Midbrain (tissue), 1 donor: Measurements from ENCODE around the gene ETDC.
"Not testable (repeated sequence)": the region's sequence is repeated elsewhere in the genome, so short reads cannot be mapped to it uniquely, and the experiment has no call there.

Experiments
- DNase-seq: peaks from one replicate; lab custom pipeline; 2025; lab: John Stamatoyannopoulos, UW

Gene ETDC

GRCh38 chrX:135309430-135309923 is at the start of gene ETDC:
Gene ETDC, plus strand, starts transcription at chrX:135309480. Its CDS starts 0 bp downstream, at chrX:135309480.
- DNase-seq: no peak

GRCh38 chrX:135260976-135261375 is 48.3 kb upstream of the ETDC start:
- DNase-seq: not testable (repeated sequence)

- not testable (repeated sequence) for DNase-seq
These were observed 45.9 kb upstream of the ETDC start for GRCh38 chrX:135263376-135263775.

GRCh38 chrX:135264206-135264605 is 45.1 kb upstream of the ETDC start:
- DNase-seq: no peak

- no peak for DNase-seq
These were observed 36.1 kb upstream of the ETDC start for GRCh38 chrX:135273162-135273561.

- no peak for DNase-seq
These were observed 33.3 kb upstream of the ETDC start for GRCh38 chrX:135275973-135276372.

GRCh38 chrX:135287266-135287823 is 21.9 kb upstream of the ETDC start:
- DNase-seq: no peak

- DNase-seq: peak; percentile 49
These were observed 13.9 kb upstream of the ETDC start for GRCh38 chrX:135295238-135295943.

GRCh38 chrX:135295944-135296305 is 13.4 kb upstream of the ETDC start:
- DNase-seq: no peak

- DNase-seq: no peak
These were observed 6.9 kb upstream of the ETDC start for GRCh38 chrX:135302269-135302873.

GRCh38 chrX:135304741-135305140 is 4.5 kb upstream of the ETDC start:
- DNase-seq: no peak

- DNase-seq: no peak
These were observed 2.1 kb upstream of the ETDC start for GRCh38 chrX:135307171-135307570.

- DNase-seq: no peak
These were observed 880 bp upstream of the ETDC start for GRCh38 chrX:135308345-135308855.

- no peak for DNase-seq
These were observed 6.6 kb downstream of the ETDC start for GRCh38 chrX:135315864-135316263.

- no peak for DNase-seq
These were observed 15.2 kb downstream of the ETDC start for GRCh38 chrX:135324463-135324862.

- not testable (repeated sequence) for DNase-seq
These were observed 15.9 kb downstream of the ETDC start for GRCh38 chrX:135325036-135325818.

GRCh38 chrX:135327299-135327698 is 18.0 kb downstream of the ETDC start:
- DNase-seq: no peak

GRCh38 chrX:135328421-135329005 is 19.2 kb downstream of the ETDC start:
- DNase-seq: no peak

- DNase-seq: no peak
These were observed 21.4 kb downstream of the ETDC start for GRCh38 chrX:135330706-135331105.

GRCh38 chrX:135331525-135331924 is 22.2 kb downstream of the ETDC start:
- DNase-seq: no peak

- DNase-seq: no peak
These were observed 31.6 kb downstream of the ETDC start for GRCh38 chrX:135340831-135341230.

- DNase-seq: no peak
These were observed 35.9 kb downstream of the ETDC start for GRCh38 chrX:135345107-135345589.
